Keratinocyte (primary cell): ENCODE measurements around the gene EEF2. TPM values are rescaled to one million over a fixed set of nuclear protein-coding genes. Genes with fewer than 3 reads are reported as not detected.

Experiments used
- DNase-seq: peaks from one replicate; pipeline ENCODE4 v3.0.0-alpha.2; 2011; ENCODE audit warnings: low read depth, missing footprints, low spot score
- FAIRE-seq: peaks from 2 replicates; lab custom pipeline; 2011; peaks lifted over from hg19 to GRCh38; lab: Jason Lieb, UNC
- H2AFZ ChIP-seq: 2 replicates; pipeline ENCODE4 v1.6.0; 2012; ENCODE audit warnings: low read length, control low read depth, inconsistent platforms; ENCODE audit not compliant: control insufficient read depth
- H3K27ac ChIP-seq: 2 replicates; pipeline ENCODE4 v1.5.1; 2011; ENCODE audit warnings: low read length; ENCODE audit not compliant: control insufficient read depth, insufficient read depth
- H3K27me3 ChIP-seq: 3 replicates; pipeline ENCODE4 v1.6.0; 2011; ENCODE audit warnings: low read length; ENCODE audit not compliant: control insufficient read depth, insufficient read depth; ENCODE audit errors: extremely low read depth
- H3K36me3 ChIP-seq, 2 experiments: 2 replicates in 1 of 2; 3 replicates in 1 of 2; pipeline ENCODE4 v1.5.1; 2011; ENCODE audit warnings: low read length in 2 of 2, mild to moderate bottlenecking in 1 of 2; ENCODE audit not compliant: control insufficient read depth in 2 of 2, insufficient read depth in 2 of 2; ENCODE audit errors: extremely low read depth in 1 of 2
- H3K4me1 ChIP-seq: 3 replicates; pipeline ENCODE4 v1.5.1; 2011; ENCODE audit warnings: low read length; ENCODE audit not compliant: control insufficient read depth, insufficient read depth; ENCODE audit errors: extremely low read depth
- H3K4me2 ChIP-seq: 3 replicates; pipeline ENCODE4 v1.6.0; 2011; ENCODE audit warnings: low read depth, low read length; ENCODE audit not compliant: control insufficient read depth, insufficient read depth; ENCODE audit errors: extremely low read depth
- H3K4me3 ChIP-seq, 3 experiments: fragments of 200-600 bp in 1 of 3; sonication (generic) in 1 of 3; 2 replicates in 2 of 3; 3 replicates in 1 of 3; pipeline ENCODE4 v1.5.1; 2011 to 2016; ENCODE audit warnings: low read length in 3 of 3, mild to moderate bottlenecking in 3 of 3, control low read depth in 2 of 3, inconsistent platforms in 1 of 3, low read depth in 1 of 3, mixed read lengths in 1 of 3, mixed run types in 1 of 3, moderate library complexity in 1 of 3; ENCODE audit not compliant: control insufficient read depth in 2 of 3, insufficient read depth in 2 of 3; ENCODE audit errors: extremely low read depth in 1 of 3
- H3K79me2 ChIP-seq: 2 replicates; pipeline ENCODE4 v1.6.0; 2012; ENCODE audit warnings: low read length; ENCODE audit not compliant: control insufficient read depth, insufficient read depth
- H3K9ac ChIP-seq: 3 replicates; pipeline ENCODE4 v1.6.0; 2011; ENCODE audit warnings: low read length; ENCODE audit not compliant: control insufficient read depth, insufficient read depth; ENCODE audit errors: extremely low read depth
- H3K9me1 ChIP-seq: 3 replicates; pipeline ENCODE4 v1.6.0; 2011; ENCODE audit warnings: low read length; ENCODE audit not compliant: control insufficient read depth, insufficient read depth; ENCODE audit errors: extremely low read depth
- H3K9me3 ChIP-seq: 2 replicates; pipeline ENCODE4 v1.5.1; 2012; ENCODE audit warnings: low read depth, low read length; ENCODE audit not compliant: control insufficient read depth
- H4K20me1 ChIP-seq: 3 replicates; pipeline ENCODE4 v1.6.0; 2011; ENCODE audit warnings: low read length; ENCODE audit not compliant: control insufficient read depth, insufficient read depth; ENCODE audit errors: extremely low read depth
- EZH2 ChIP-seq: IDR thresholded peaks from one replicate; pipeline ENCODE4 v1.6.1; 2012; ENCODE audit warnings: inconsistent platforms, mild to moderate bottlenecking, low read length, moderate library complexity
- dilution Hi-C: fragments of 300-500 bp; cut with MboI; formaldehyde crosslinking; loops from one replicate; pipeline ENCODE4 v1.7.0; 2020; ENCODE audit warnings: low sequenced_read_pairs; ENCODE audit not compliant: extremely low pct_ligation_motif_present
- polyA plus RNA-seq, 5 experiments: library from polyadenylated mRNA; depleted of rRNA in 3 of 5; stranded (reverse) in 3 of 5; stranded (forward) in 1 of 5; unstranded in 1 of 5; fragments of >200 nt; gene quantifications; 1 replicate in 1 of 5; 2 replicates in 3 of 5; 3 replicates in 1 of 5; pipeline versions ENCODE4 v1.2.1 to v1.2.3, GENCODE V29; 2011 to 2012; ENCODE audit warnings: missing spikeins in 2 of 5, low read depth in 1 of 5, low replicate concordance in 1 of 5
- TF ChIP-seq, protein P1 (sequence below), 3 experiments: IDR thresholded peaks in 1 of 3; conservative IDR thresholded peaks in 1 of 3; optimal IDR thresholded peaks in 1 of 3; 2 replicates in 2 of 3; 3 replicates in 1 of 3; pipeline versions ENCODE3 to v1.5.1; 2011; ENCODE audit warnings: low read length in 3 of 3, mild to moderate bottlenecking in 3 of 3, moderate library complexity in 2 of 3, control low read depth in 1 of 3, inconsistent platforms in 1 of 3; ENCODE audit not compliant: insufficient read depth in 2 of 3; ENCODE audit errors: extremely low read depth in 1 of 3

Gene EEF2
- polyA plus RNA-seq, 1 donor (not counting 4 experiments of a cell fraction or from before 2014, with no cell fraction given), result 1,193 TPM

DNA sequence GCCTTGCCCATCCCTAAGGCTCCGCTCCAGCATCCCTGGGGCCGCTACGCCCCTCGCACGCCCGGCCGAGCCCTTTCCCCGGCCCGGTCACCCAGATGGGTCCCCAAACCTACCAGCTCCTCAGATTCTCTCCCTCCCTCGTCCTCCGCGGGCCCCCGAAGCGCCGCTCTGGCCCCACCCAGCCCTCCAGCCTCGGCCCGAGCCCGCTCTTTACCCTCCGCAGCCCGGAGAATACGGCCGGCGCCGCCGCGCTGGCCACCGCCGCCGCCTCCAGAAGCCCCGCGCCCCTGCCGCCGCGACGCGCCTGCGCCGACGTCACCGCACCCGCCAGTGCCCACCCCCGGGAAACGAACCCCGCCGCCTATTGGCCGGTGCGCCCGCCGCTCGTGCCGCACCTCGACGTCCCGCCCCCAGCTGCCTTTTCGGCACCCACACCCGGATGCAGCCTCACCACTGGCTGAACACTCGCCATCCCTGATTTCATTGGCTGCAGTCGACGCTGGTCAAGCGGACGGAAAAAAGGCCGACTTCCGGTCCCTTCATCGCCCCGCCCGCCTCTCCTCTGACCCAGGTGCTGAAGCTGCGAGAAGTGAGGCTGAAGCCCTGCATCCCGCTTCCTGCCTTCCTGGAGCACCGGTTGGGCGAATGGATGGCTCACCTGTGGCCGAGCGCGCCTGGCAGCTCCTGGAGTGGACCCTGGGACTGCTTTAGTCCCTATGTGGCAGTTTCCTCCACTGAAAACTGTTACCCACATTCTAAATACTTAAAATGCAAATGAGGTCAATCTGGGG is 14.3 kb downstream of the EEF2 start, which contains the start of gene DAPK3:
Gene DAPK3 (minus strand): TSS at position 292 of the 791 bp plus-strand sequence. CDS start 1,364 bp downstream, outside the sequence.
- TF ChIP-seq EZH2, result no peak
- TF ChIP-seq, protein P1, sequence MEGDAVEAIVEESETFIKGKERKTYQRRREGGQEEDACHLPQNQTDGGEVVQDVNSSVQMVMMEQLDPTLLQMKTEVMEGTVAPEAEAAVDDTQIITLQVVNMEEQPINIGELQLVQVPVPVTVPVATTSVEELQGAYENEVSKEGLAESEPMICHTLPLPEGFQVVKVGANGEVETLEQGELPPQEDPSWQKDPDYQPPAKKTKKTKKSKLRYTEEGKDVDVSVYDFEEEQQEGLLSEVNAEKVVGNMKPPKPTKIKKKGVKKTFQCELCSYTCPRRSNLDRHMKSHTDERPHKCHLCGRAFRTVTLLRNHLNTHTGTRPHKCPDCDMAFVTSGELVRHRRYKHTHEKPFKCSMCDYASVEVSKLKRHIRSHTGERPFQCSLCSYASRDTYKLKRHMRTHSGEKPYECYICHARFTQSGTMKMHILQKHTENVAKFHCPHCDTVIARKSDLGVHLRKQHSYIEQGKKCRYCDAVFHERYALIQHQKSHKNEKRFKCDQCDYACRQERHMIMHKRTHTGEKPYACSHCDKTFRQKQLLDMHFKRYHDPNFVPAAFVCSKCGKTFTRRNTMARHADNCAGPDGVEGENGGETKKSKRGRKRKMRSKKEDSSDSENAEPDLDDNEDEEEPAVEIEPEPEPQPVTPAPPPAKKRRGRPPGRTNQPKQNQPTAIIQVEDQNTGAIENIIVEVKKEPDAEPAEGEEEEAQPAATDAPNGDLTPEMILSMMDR (optimal IDR thresholded peaks at IDR 0.05 in 1 of 3, IDR thresholded peaks at IDR 0.05 in 1 of 3, conservative IDR thresholded peaks at IDR 0.05 in 1 of 3; ENCODE audit: extremely low read depth in 1 of 3, insufficient read depth in 2 of 3, low read length in 3 of 3), result no peak
- H3K27ac ChIP-seq, result peak within 1 kb of the TSS; percentile 94
- peaks cover 37% of the 10 kb centered on the region for H4K20me1 ChIP-seq
- peaks cover 26 to 27% of the 10 kb centered on the region in 2 experiments for H3K36me3 ChIP-seq
- DNase-seq, result peak; percentile 83
- peaks cover 43% of the 10 kb centered on the region for H3K79me2 ChIP-seq
- no peak within 1 kb of the TSS for H2AFZ ChIP-seq
- H3K27me3 ChIP-seq, result no peaks in the 10 kb centered on the region
- H3K9me1 ChIP-seq, result no peaks in the 10 kb centered on the region
- H3K4me3 ChIP-seq, result peak within 1 kb of the TSS; percentile 79 to 94 (median 93)
- peak within 1 kb of the TSS; percentile 95 for H3K4me2 ChIP-seq
- H3K9ac ChIP-seq, result peak within 1 kb of the TSS; percentile 85
- H3K9me3 ChIP-seq, result no peaks in the 10 kb centered on the region
- dilution Hi-C loops, result no loop called here
- peak; percentile 36 for FAIRE-seq
- peaks cover 22% of the 10 kb centered on the region for H3K4me1 ChIP-seq

DNA sequence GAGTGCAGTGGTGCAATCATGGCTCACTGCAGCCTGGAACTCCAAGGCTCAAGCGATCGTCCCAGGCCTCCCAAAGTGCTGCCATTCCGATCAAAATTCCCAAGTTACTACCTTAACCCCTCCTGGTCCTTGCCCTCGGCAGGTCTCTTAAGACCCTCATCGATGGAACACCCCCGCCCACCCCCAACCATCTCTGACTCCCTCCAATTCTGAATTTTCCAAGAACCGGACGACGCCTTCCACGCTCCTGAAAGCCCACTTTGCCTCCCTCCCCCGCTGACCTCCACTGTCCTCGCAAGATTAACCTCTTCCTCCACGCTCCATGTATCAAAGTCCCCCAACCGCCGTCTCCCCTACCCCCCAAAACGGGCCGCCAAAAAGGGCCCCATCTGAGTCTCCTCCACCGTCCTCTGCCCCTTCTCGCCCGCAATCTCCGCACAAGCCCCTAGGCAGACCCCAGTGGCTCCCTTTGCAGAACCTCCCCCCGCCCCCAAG is 14.9 kb downstream of the EEF2 start:
- Histone ChIP-seq H3K27ac (peak overlapping the region; percentile 94), H2AFZ (no peak overlapping the region), H3K27me3 (no peaks in the 10 kb centered on the region), H3K9me1 (no peaks in the 10 kb centered on the region), H3K79me2 (peaks cover 45% of the 10 kb centered on the region), H4K20me1 (peaks cover 33% of the 10 kb centered on the region), H3K4me1 (peaks cover 22% of the 10 kb centered on the region), H3K4me2 (peak overlapping the region; percentile 95), H3K9me3 (no peaks in the 10 kb centered on the region), H3K36me3 (peaks cover 24 to 25% of the 10 kb centered on the region in 2 experiments), H3K4me3 (peak overlapping the region; percentile 79 to 94 (median 93)), H3K9ac (peak overlapping the region; percentile 85)
- no peak for DNase-seq
- TF ChIP-seq, protein P1 (optimal IDR thresholded peaks at IDR 0.05 in 1 of 3, IDR thresholded peaks at IDR 0.05 in 1 of 3, conservative IDR thresholded peaks at IDR 0.05 in 1 of 3; ENCODE audit: extremely low read depth in 1 of 3, insufficient read depth in 2 of 3, low read length in 3 of 3), result no peak
- no peak for TF ChIP-seq EZH2
- FAIRE-seq, result no peak
- dilution Hi-C loops, result no loop called here
